ENCODE data around the gene SEC22C. TPM values are rescaled to one million over a fixed set of nuclear protein-coding genes. Genes with fewer than 3 reads are reported as not detected.
A peak's percentile ranks its signal among the peaks of the same experiment; 100 is the strongest.

Gene SEC22C
- total RNA-seq, 2 experiments from 2014 or later, result 56.0 to 58.9 TPM

GRCh38 chr3:42526616-42527367 is 55.0 kb downstream of the SEC22C start:
- ChIA-PET POLR2A (no interaction called here), CTCF (interaction anchor here (1.1 to 4.3 kb wide), 3 partner anchors 8 to 24 kb away, joined by 3 to 20 read pairs (median 4); partner anchors contain the start of gene VIPR1)
- H3K27ac Mint-ChIP-seq, result peak overlapping the region; percentile 89
- peak; percentile 43 for DNase-seq
- H3K4me3 Mint-ChIP-seq, result no peak overlapping the region
- H3K4me1 Mint-ChIP-seq, result peaks cover 61% of the 10 kb centered on the region
- H3K27me3 Mint-ChIP-seq, result no peaks in the 10 kb centered on the region
- peaks cover 5% of the 10 kb centered on the region for H3K9me3 Mint-ChIP-seq
- peaks cover 33% of the 10 kb centered on the region for H3K36me3 Mint-ChIP-seq (ENCODE audit: low read depth)

DNA sequence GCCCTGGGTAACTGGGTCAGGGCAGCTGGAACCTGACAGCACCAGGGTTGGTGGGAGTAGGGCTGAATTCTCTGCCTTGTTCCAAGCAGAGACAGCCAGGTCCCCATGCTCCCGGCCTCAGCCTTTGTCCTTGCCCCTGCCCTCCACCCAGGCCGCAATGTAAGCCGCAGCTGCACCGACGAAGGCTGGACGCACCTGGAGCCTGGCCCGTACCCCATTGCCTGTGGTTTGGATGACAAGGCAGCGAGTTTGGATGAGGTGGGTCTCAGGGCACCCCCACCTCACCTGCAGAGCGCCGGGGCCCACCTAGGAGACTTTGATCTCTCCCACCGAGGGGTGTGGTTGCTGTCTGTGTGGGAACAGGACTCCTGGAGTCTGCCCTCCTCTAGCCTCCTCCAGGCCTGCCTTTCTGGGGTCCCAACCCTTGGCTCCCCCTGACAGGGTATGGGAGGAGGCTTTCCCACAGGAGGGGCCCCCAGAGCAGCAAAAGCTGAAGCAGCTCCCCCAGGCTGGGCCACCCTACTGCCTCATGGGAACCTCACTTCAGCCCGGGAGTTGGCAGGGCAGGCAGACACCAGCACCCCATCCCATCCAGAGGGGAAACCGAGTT is 55.9 kb downstream of the SEC22C start:
- POLR2A ChIA-PET, result no interaction called here
- peaks cover 29% of the 10 kb centered on the region for H3K36me3 Mint-ChIP-seq (ENCODE audit: low read depth)
- H3K4me1 Mint-ChIP-seq, result peaks cover 56% of the 10 kb centered on the region
- H3K4me3 Mint-ChIP-seq, result no peak overlapping the region
- CTCF ChIA-PET, result interaction anchor here (1.5 to 4.3 kb wide), 3 partner anchors 9 to 23 kb away, joined by 3 to 20 read pairs (median 3); partner anchors contain the start of gene VIPR1
- H3K27me3 Mint-ChIP-seq, result no peaks in the 10 kb centered on the region
- peaks cover 5% of the 10 kb centered on the region for H3K9me3 Mint-ChIP-seq
- DNase-seq, result no peak
- no peak overlapping the region for H3K27ac Mint-ChIP-seq

- Mint-ChIP-seq H3K4me1 (peaks cover 56% of the 10 kb centered on the region), H3K36me3 (ENCODE audit: low read depth) (peaks cover 29% of the 10 kb centered on the region), H3K27me3 (no peaks in the 10 kb centered on the region), H3K27ac (no peak overlapping the region), H3K4me3 (no peak overlapping the region), H3K9me3 (peaks cover 3% of the 10 kb centered on the region)
- DNase-seq, result no peak
- CTCF ChIA-PET, result interaction anchor here (1.7 to 4.3 kb wide), 2 partner anchors 10 to 16 kb away, joined by 3 to 20 read pairs; no protein-coding TSS in a partner anchor
- POLR2A ChIA-PET, result no interaction called here
Measured at GRCh38 chr3:42525212-42525611, 56.6 kb downstream of the SEC22C start.

DNA sequence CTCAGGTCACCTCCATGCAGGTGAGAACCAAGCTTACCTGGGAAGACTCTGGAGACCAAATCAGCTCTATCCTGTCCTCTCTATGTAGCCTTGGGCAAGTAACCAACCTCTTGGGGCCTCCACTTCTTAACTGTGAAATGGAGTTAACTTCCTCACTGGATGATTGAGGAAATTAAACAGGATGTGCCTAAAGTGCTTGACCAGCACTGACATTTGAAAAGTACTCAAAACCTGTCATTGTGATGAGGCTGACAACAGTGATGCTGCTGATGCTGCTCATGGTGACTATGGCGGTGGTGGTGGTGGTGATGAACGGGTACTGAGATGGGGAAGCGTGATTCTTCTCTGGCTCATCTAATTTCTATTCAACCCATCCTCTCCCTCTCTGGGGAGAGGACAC is 57.0 kb downstream of the SEC22C start:
- CTCF ChIA-PET, result interaction anchor here (1.7 to 4.3 kb wide), 2 partner anchors 11 to 16 kb away, joined by 3 to 20 read pairs; no protein-coding TSS in a partner anchor
- Mint-ChIP-seq H3K4me3 (no peak overlapping the region), H3K4me1 (peaks cover 56% of the 10 kb centered on the region), H3K27ac (no peak overlapping the region), H3K27me3 (no peaks in the 10 kb centered on the region), H3K9me3 (no peaks in the 10 kb centered on the region), H3K36me3 (ENCODE audit: low read depth) (peaks cover 28% of the 10 kb centered on the region)
- DNase-seq, result no peak
- POLR2A ChIA-PET, result no interaction called here

DNA sequence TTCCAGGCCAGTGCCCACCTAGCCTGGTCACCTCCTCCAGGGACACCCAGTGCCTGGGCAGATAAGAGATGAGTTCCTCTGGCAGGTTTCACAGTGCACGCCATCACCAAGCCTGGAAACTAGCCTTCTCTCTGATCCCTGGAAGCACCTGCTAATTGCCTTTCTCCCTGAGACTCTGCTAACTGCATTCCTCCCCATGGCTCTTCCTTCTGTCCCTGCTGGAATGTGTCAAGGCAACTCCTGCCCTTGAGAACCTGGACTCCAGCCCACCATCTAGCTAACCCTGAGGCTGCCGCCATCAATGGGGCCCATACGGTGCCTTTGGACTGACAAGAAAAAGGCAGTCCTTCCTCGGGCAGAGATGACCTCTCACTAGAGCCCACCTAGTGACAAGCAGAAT is 60.9 kb downstream of the SEC22C start:
- Mint-ChIP-seq H3K27ac (peak overlapping the region; percentile 86), H3K4me3 (no peak overlapping the region)
- POLR2A ChIA-PET, result no interaction called here

DNA sequence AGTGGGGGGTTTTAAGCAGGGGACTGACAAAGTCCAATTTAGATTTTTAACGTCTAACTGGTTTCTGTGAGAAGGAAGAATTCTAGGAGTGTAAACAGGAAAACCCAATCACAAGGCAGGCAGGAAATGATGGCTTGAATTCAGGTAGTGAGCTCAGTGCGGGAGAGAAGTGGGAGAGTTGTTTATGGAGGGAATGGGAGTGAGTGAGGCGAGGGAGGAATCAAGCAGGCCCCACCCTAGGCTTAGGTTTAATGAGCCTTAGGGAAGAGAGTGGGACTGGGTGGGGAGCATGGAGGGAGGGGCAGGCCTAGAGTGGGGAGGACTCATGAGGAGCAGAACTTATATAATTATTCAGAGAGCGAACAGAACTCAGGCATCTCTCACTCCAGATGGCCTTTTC is 61.4 kb downstream of the SEC22C start:
- CTCF ChIA-PET, result interaction anchor here (1.6 kb wide), 1 partner anchor 18 kb away, joined by 3 read pairs; the partner anchor contains the start of gene VIPR1
- Mint-ChIP-seq H3K9me3 (no peaks in the 10 kb centered on the region), H3K27me3 (no peaks in the 10 kb centered on the region), H3K4me3 (no peak overlapping the region), H3K36me3 (ENCODE audit: low read depth) (peaks cover 15% of the 10 kb centered on the region), H3K4me1 (peaks cover 31% of the 10 kb centered on the region), H3K27ac (peak overlapping the region; percentile 86)
- no peak for DNase-seq
- POLR2A ChIA-PET, result no interaction called here

More for the DNA sequence above, 60.9 kb downstream of the SEC22C start:
- Mint-ChIP-seq H3K9me3 (no peaks in the 10 kb centered on the region), H3K27me3 (no peaks in the 10 kb centered on the region), H3K4me1 (peaks cover 32% of the 10 kb centered on the region), H3K36me3 (ENCODE audit: low read depth) (peaks cover 14% of the 10 kb centered on the region)
- DNase-seq, result no peak
- CTCF ChIA-PET, result interaction anchor here (1.6 kb wide), 1 partner anchor 19 kb away, joined by 3 read pairs; the partner anchor contains the start of gene VIPR1

DNA sequence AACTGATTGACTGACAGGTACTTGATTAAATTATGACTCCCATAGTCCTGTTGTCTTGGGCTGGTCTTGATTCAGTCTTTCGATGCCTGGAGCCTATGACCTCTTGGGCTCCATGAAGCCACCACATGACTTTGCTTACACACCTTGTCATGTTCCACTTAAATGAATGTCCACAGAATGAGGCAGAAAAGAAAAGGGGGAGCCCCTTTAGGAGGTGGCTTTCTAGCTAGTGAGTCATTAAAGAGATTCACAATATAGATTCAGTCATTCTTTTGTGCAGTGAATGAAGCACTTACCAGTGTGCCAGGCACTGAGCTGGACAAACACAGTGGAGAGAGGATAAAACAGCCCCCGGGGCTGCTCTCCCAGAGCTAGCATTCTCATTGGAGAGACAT is 62.2 kb downstream of the SEC22C start:
- H3K36me3 Mint-ChIP-seq (ENCODE audit: low read depth), result peaks cover 15% of the 10 kb centered on the region
- peaks cover 31% of the 10 kb centered on the region for H3K4me1 Mint-ChIP-seq
- H3K4me3 Mint-ChIP-seq, result no peak overlapping the region
- ChIA-PET POLR2A (no interaction called here), CTCF (interaction anchor here (1.6 kb wide), 1 partner anchor 9 kb away, joined by 6 read pairs; no protein-coding TSS in a partner anchor)
- no peak for DNase-seq
- H3K27me3 Mint-ChIP-seq, result no peaks in the 10 kb centered on the region
- no peaks in the 10 kb centered on the region for H3K9me3 Mint-ChIP-seq
- peak overlapping the region; percentile 86 for H3K27ac Mint-ChIP-seq

DNA sequence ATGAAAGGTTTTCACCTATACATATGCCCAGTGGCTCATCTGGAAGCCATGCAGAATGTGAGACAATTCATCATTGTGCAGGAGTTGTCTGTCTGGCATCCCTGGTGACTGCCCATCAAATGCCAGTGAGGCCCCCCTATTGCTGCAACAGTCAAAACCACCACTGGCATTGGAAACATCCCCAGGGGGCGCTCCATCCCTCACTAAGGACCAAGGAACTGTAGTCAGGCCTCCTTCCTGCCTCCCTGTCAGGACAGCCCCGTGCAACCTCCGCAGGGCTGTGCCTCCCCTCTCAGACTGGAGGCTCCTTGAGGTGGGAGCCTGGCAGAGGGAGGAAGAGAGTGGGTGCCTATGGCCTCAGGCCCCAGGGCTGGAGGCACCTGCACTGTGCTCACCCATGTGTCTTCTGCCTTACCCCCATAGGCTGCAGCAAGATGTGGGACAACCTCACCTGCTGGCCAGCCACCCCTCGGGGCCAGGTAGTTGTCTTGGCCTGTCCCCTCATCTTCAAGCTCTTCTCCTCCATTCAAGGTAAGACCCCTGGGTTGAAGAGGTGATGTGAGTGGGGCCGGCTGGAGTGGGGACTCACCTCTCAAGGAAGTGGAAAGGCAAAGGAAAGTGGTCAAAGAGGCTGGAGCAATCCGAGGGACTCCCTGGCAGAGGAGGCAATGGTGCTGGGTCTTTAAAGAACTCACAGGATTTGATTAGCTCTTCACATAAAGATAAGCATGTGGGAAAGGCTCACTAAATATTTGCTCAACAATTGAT is 62.8 kb downstream of the SEC22C start:
- peaks cover 31% of the 10 kb centered on the region for H3K4me1 Mint-ChIP-seq
- DNase-seq, result peak; percentile 52
- no peak overlapping the region for H3K27ac Mint-ChIP-seq
- no peaks in the 10 kb centered on the region for H3K27me3 Mint-ChIP-seq
- H3K36me3 Mint-ChIP-seq (ENCODE audit: low read depth), result peaks cover 15% of the 10 kb centered on the region
- ChIA-PET POLR2A (no interaction called here), CTCF (interaction anchor here (1.6 kb wide), 1 partner anchor 9 kb away, joined by 6 read pairs; no protein-coding TSS in a partner anchor)
- H3K9me3 Mint-ChIP-seq, result no peaks in the 10 kb centered on the region
- no peak overlapping the region for H3K4me3 Mint-ChIP-seq

DNA sequence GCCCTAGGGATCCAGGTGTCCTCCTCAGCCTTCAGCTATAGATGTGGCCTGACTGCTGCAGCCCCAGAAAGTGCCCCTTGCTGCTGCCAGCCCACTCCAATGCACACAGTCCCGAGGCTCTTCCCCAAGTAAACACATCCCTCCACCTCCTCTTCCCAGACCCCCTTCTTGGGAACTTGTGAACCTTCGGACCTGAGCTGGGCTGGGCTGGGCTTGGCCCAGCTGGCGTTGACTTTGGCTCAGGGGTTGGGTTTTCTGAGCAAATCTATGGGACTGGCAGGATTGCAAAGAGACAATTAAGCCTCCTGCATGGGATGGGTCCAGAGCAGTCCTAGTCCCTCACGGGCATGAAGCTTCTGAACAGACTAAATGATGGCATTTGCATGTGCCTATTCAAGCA is 64.7 kb downstream of the SEC22C start:
- Mint-ChIP-seq H3K36me3 (ENCODE audit: low read depth) (peaks cover 15% of the 10 kb centered on the region), H3K27me3 (no peaks in the 10 kb centered on the region), H3K4me3 (no peak overlapping the region), H3K4me1 (peaks cover 32% of the 10 kb centered on the region), H3K9me3 (no peaks in the 10 kb centered on the region), H3K27ac (no peak overlapping the region)
- no peak for DNase-seq
- CTCF ChIA-PET, result no interaction called here
- POLR2A ChIA-PET, result no interaction called here

DNA sequence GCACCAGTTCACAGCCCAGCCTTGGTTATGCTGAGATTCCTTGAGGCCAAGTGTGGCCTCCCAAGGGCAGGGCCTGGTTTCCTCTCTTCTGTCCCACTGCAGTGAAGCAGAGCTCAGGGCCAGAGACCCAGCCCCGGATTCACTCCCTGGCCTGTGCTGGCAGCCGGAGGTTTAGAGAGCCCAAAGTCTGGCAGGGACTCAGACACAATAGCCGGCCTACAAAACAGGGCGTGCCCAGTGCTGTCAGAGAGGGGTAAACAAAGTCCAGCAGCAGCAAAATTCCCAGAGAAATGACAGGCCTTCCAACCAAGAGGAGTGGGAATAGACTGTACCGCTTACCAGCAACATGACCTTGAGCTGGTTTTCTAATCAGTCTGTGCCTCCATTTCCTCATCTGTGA is 65.3 kb downstream of the SEC22C start:
- Mint-ChIP-seq H3K9me3 (no peaks in the 10 kb centered on the region), H3K4me1 (peaks cover 38% of the 10 kb centered on the region), H3K36me3 (ENCODE audit: low read depth) (peaks cover 15% of the 10 kb centered on the region), H3K4me3 (no peak overlapping the region), H3K27ac (no peak overlapping the region), H3K27me3 (no peaks in the 10 kb centered on the region)
- DNase-seq, result no peak
- ChIA-PET CTCF (interaction anchor here (0.6 to 1.2 kb wide), 2 partner anchors 14 to 18 kb away, joined by 3 to 4 read pairs; partner anchors contain the start of gene VIPR1), POLR2A (no interaction called here)

DNA sequence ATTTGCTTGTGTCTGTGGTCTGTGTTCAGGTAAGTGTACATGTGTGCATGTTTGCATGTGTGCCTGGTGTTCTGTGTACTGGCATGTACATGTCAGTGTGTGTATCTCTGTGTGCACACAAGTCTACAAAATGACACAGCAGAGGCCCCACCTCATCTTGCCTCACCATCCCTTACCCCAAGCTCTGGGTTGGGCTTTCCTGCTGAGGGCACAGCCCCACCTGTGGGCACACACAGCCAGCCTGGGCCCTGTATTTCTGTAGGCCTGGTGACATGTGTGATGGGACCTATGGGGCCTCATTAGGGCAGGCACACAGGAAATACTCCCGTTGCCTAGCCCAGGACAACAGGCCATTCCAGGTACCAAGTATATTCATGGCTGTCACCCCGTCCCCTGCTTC is 65.8 kb downstream of the SEC22C start:
- CTCF ChIA-PET, result interaction anchor here (0.6 to 1.2 kb wide), 2 partner anchors 14 to 19 kb away, joined by 3 to 4 read pairs; partner anchors contain the start of gene VIPR1
- no peak for DNase-seq
- H3K4me3 Mint-ChIP-seq, result no peak overlapping the region
- peaks cover 39% of the 10 kb centered on the region for H3K4me1 Mint-ChIP-seq
- H3K9me3 Mint-ChIP-seq, result no peaks in the 10 kb centered on the region
- POLR2A ChIA-PET, result no interaction called here
- no peaks in the 10 kb centered on the region for H3K27me3 Mint-ChIP-seq
- peaks cover 11% of the 10 kb centered on the region for H3K36me3 Mint-ChIP-seq (ENCODE audit: low read depth)
- peak overlapping the region; percentile 2 for H3K27ac Mint-ChIP-seq

GRCh38 chr3:42515391-42515916 is 66.3 kb downstream of the SEC22C start:
- POLR2A ChIA-PET, result no interaction called here
- H3K36me3 Mint-ChIP-seq (ENCODE audit: low read depth), result peaks cover 11% of the 10 kb centered on the region
- no peaks in the 10 kb centered on the region for H3K27me3 Mint-ChIP-seq
- DNase-seq, result no peak
- no peak overlapping the region for H3K4me3 Mint-ChIP-seq
- no peak overlapping the region for H3K27ac Mint-ChIP-seq
- no peaks in the 10 kb centered on the region for H3K9me3 Mint-ChIP-seq
- CTCF ChIA-PET, result interaction anchor here (1.2 kb wide), 1 partner anchor 19 kb away, joined by 4 read pairs; no protein-coding TSS in a partner anchor
- H3K4me1 Mint-ChIP-seq, result peaks cover 39% of the 10 kb centered on the region
